T-helper 2 cell treated with Interferon-gamma antibody and Interleukin-4, amounts not matched to agents 5 μg/mL and 100 μg/mL, for 36 hours (primary cell): ENCODE results near the gene UGT1A7.
"Not testable (repeated sequence)": the region's sequence is repeated elsewhere in the genome, so short reads cannot be mapped to it uniquely, and the experiment has no call there.

Experiments
- DNase-seq: peaks from one replicate; pipeline ENCODE4 v3.0.0; 2021; ENCODE audit warnings: low spot score
- H3K27ac Mint-ChIP-seq: one replicate; pipeline ENCODE4 v1.8.0; 2021; ENCODE audit warnings: mild to moderate bottlenecking, mixed read lengths
- H3K27me3 Mint-ChIP-seq: one replicate; pipeline ENCODE4 v1.8.0; 2021; ENCODE audit warnings: low read depth, mixed read lengths
- H3K36me3 Mint-ChIP-seq: one replicate; pipeline ENCODE4 v1.8.0; 2021; ENCODE audit warnings: low read depth, mixed read lengths
- H3K4me1 Mint-ChIP-seq: one replicate; pipeline ENCODE4 v1.8.0; 2021; ENCODE audit warnings: low read depth, mixed read lengths
- H3K4me3 Mint-ChIP-seq: one replicate; pipeline ENCODE4 v1.8.0; 2022; ENCODE audit warnings: mild to moderate bottlenecking, moderate library complexity, mixed read lengths
- H3K9me3 Mint-ChIP-seq: one replicate; pipeline ENCODE4 v1.8.0; 2021; ENCODE audit warnings: mixed read lengths

The UGT1A7 gene

DNA sequence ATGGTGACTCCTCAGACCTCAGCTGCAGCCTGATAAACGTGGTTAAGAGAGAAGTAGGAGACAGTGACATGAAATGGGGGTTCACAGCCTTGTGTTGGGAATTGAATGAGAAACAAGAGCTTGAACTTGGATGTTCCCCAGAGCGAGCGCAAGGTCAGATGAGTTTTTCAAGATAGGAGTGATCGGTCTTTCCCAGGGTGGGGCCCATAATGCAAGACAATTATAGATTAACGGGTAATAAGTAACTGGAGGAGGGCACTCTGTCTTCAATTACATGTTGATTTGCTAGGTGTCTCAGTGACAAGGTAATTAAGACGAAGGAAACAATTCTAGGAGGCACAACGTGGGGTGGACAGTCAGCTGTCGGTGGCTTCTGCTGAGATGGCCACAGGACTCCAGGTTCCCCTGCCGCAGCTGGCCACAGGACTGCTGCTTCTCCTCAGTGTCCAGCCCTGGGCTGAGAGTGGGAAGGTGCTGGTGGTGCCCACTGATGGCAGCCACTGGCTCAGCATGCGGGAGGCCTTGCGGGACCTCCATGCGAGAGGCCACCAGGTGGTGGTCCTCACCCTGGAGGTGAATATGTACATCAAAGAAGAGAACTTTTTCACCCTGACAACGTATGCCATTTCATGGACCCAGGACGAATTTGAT is 31.0 kb downstream of the UGT1A7 start, which contains the start of gene UGT1A5:
UGT1A5 (plus strand) TSS at position 297 of the 651 bp plus-strand sequence; CDS start at position 382, 85 bp downstream.
- H3K4me1 Mint-ChIP-seq: peaks cover 10% of the 10 kb centered on the region
- no peak within 1 kb of the TSS for H3K4me3 Mint-ChIP-seq
- no peak for DNase-seq
- H3K27me3 Mint-ChIP-seq: peaks cover 21% of the 10 kb centered on the region
- no peak within 1 kb of the TSS for H3K27ac Mint-ChIP-seq
- H3K36me3 Mint-ChIP-seq: no peaks in the 10 kb centered on the region
- no peaks in the 10 kb centered on the region for H3K9me3 Mint-ChIP-seq

DNA sequence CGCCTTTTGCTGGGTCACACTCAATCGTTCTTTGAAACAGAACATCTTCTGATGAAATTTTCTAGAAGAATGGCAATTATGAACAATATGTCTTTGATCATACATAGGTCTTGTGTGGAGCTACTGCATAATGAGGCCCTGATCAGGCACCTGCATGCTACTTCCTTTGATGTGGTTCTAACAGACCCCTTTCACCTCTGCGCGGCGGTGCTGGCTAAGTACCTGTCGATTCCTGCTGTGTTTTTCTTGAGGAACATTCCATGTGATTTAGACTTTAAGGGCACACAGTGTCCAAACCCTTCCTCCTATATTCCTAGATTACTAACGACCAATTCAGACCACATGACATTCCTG is 31.5 kb downstream of the UGT1A7 start:
- H3K9me3 Mint-ChIP-seq: no peaks in the 10 kb centered on the region
- peaks cover 10% of the 10 kb centered on the region for H3K4me1 Mint-ChIP-seq
- H3K27ac Mint-ChIP-seq: no peak overlapping the region
- no peak overlapping the region for H3K4me3 Mint-ChIP-seq
- H3K27me3 Mint-ChIP-seq: peaks cover 21% of the 10 kb centered on the region
- no peak for DNase-seq
- H3K36me3 Mint-ChIP-seq: no peaks in the 10 kb centered on the region

- H3K9me3 Mint-ChIP-seq: no peaks in the 10 kb centered on the region
Measured at GRCh38 chr2:233714121-233714520, 32.4 kb downstream of the UGT1A7 start.

DNA sequence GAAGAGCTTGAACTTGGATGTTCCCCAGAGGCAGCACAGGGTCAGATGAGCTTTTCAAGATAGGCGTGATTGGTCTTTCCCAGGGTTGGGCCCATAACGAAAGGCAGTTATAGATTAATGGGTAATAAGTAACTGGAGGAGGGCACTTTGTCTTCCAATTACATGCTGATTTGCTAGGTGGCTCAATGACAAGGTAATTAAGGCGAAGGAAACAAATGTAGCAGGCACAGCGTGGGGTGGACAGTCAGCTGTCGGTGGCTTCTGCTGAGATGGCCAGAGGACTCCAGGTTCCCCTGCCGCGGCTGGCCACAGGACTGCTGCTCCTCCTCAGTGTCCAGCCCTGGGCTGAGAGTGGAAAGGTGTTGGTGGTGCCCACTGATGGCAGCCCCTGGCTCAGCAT is 36.9 kb downstream of the UGT1A7 start, which contains the start of gene UGT1A4:
UGT1A4 (plus strand) TSS at position 185 of the 400 bp plus-strand sequence; CDS start at position 270, 85 bp downstream.
- H3K27ac Mint-ChIP-seq: no peak within 1 kb of the TSS
- H3K9me3 Mint-ChIP-seq: no peaks in the 10 kb centered on the region

More at GRCh38 chr2:233714121-233714520, 32.4 kb downstream of the UGT1A7 start:
- Mint-ChIP-seq H3K27me3 (peaks cover 19% of the 10 kb centered on the region), H3K4me3 (no peak overlapping the region), H3K27ac (no peak overlapping the region), H3K36me3 (no peaks in the 10 kb centered on the region), H3K4me1 (peaks cover 10% of the 10 kb centered on the region)
- DNase-seq: no peak

GRCh38 chr2:233728723-233729301 is 47.1 kb downstream of the UGT1A7 start, which contains the start of gene UGT1A3:
TSS of gene UGT1A3 (plus strand) at chr2:233729042. CDS start at chr2:233729127, 85 bp downstream.
- no peaks in the 10 kb centered on the region for H3K9me3 Mint-ChIP-seq
- H3K27me3 Mint-ChIP-seq: no peaks in the 10 kb centered on the region
- H3K36me3 Mint-ChIP-seq: no peaks in the 10 kb centered on the region
- H3K27ac Mint-ChIP-seq: no peak within 1 kb of the TSS
- H3K4me1 Mint-ChIP-seq: no peaks in the 10 kb centered on the region
- no peak for DNase-seq
- no peak within 1 kb of the TSS for H3K4me3 Mint-ChIP-seq

More for the DNA sequence above, 36.9 kb downstream of the UGT1A7 start, which contains the start of gene UGT1A4:
- Mint-ChIP-seq H3K4me1 (peaks cover 10% of the 10 kb centered on the region), H3K36me3 (no peaks in the 10 kb centered on the region), H3K4me3 (no peak within 1 kb of the TSS), H3K27me3 (peaks cover 13% of the 10 kb centered on the region)
- no peak for DNase-seq

DNA sequence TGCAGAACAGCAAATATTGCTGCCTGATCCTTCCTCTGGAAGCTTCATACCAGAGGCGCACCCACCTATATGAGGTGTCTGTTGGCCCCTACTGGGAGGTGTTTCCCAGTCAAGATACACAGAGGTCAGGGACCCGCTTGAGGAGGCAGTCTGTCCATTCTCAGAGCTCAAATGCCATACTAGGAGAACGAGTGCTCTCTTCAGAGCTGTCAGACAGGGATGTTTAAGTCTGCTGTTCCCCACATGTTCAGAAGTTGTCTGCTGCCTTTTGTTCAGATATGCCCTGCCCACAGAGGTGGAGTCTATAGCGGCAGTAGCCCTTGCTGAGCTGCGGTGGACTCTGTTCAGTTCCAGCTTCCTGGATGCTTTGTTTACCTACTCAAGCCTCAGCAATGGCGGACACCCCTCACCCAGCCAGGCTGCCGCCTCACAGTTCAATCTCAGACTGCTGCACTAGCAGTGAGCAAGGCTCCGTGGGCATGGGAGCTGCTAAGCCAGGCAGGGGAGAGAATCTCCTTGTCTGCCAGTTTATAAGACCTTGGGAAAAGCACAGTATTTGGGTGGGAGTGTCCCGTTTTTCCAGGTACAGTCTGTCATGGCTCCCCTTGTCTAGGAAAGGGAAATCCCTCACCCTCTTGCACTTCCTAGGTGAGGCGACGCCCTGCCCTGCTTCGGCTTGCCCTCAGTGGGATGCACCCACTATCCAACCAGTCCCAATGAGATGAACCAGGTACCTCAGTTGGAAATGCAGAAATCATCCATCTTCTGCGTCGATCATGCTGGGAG is 55.4 kb downstream of the UGT1A7 start:
- H3K4me1 Mint-ChIP-seq, H3K4me3 Mint-ChIP-seq: not testable (repeated sequence)

GRCh38 chr2:233740870-233741269 is 59.2 kb downstream of the UGT1A7 start:
- no peak overlapping the region for H3K4me3 Mint-ChIP-seq
- no peak for DNase-seq
- no peaks in the 10 kb centered on the region for H3K4me1 Mint-ChIP-seq
- H3K36me3 Mint-ChIP-seq: no peaks in the 10 kb centered on the region
- no peaks in the 10 kb centered on the region for H3K27me3 Mint-ChIP-seq
- no peaks in the 10 kb centered on the region for H3K9me3 Mint-ChIP-seq
- no peak overlapping the region for H3K27ac Mint-ChIP-seq

More for the DNA sequence above, 55.4 kb downstream of the UGT1A7 start:
- DNase-seq, H3K36me3 Mint-ChIP-seq, H3K27me3 Mint-ChIP-seq, H3K9me3 Mint-ChIP-seq, H3K27ac Mint-ChIP-seq: not testable (repeated sequence)

- no peaks in the 10 kb centered on the region for H3K36me3 Mint-ChIP-seq
- DNase-seq: no peak
- no peaks in the 10 kb centered on the region for H3K27me3 Mint-ChIP-seq
Measured at GRCh38 chr2:233743464-233744259, 62.0 kb downstream of the UGT1A7 start.

GRCh38 chr2:233745073-233745755 is 63.5 kb downstream of the UGT1A7 start:
- no peak overlapping the region for H3K4me3 Mint-ChIP-seq
- no peak for DNase-seq
- no peaks in the 10 kb centered on the region for H3K36me3 Mint-ChIP-seq
- H3K4me1 Mint-ChIP-seq: no peaks in the 10 kb centered on the region
- H3K9me3 Mint-ChIP-seq: peaks cover 8% of the 10 kb centered on the region
- no peaks in the 10 kb centered on the region for H3K27me3 Mint-ChIP-seq
- H3K27ac Mint-ChIP-seq: no peak overlapping the region

More at GRCh38 chr2:233743464-233744259, 62.0 kb downstream of the UGT1A7 start:
- Mint-ChIP-seq H3K9me3 (no peaks in the 10 kb centered on the region), H3K27ac (no peak overlapping the region), H3K4me1 (no peaks in the 10 kb centered on the region), H3K4me3 (no peak overlapping the region)

DNA sequence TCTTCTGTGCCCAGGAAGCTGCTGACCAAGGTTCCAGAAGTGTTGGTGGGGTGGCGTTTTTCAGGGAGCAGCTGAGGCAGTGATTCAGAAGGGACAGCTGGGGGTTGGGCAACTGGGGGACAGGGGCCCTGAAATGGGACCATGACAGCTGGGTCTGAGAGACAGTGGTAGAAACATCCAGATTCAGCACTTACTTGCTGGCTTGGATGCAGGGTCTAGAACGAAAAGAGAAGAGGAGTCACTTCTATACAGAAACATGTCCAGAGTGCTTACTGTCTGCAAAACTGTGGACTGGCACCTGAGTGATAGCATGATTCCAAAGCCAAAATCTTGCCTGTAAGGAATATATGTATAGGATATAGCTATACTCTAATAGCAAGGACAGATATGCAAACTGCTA is 64.1 kb downstream of the UGT1A7 start:
- not testable (repeated sequence) for H3K4me3 Mint-ChIP-seq, H3K27ac Mint-ChIP-seq, H3K36me3 Mint-ChIP-seq, H3K9me3 Mint-ChIP-seq, DNase-seq, H3K4me1 Mint-ChIP-seq, H3K27me3 Mint-ChIP-seq

DNA sequence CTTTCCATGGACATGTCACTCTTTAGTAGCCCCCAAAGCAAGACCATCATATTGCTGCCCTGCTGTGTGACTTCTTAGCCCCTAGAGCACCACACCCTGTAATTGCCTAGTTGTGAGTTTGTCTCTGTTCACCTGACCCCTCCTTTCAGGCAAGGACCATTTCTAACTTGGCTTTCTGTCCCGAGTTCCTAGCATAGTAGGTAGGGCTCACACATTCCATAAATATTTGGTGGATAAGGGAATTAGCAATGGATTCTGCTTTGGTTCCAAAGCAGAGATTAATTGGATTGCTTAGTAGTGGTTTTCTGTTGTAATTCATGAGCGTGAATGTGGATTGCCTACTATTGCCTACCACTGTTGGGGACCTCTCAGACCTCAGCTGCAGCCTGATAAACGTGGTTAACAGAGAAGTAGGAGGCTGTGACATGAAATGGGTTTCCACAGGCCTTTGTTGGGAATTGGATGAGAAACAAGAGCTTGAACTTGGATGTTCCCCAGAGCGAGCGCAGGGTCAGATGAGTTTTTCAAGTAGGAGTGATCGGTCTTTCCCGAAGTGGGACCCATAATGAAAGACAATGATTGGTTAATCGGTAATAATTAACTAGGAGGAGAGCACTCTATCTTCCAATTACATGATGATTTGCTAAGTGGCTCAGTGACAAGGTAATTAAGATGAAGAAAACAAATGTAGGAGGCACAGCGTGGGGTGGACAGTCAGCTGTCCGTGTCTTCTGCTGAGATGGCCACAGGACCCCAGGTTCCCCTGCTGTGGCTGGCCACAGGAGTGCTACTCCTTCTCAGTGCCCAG is 65.0 kb downstream of the UGT1A7 start:
- H3K4me1 Mint-ChIP-seq: no peaks in the 10 kb centered on the region
- peaks cover 16% of the 10 kb centered on the region for H3K9me3 Mint-ChIP-seq
- no peak overlapping the region for H3K27ac Mint-ChIP-seq
- H3K4me3 Mint-ChIP-seq: no peak overlapping the region
- H3K36me3 Mint-ChIP-seq: no peaks in the 10 kb centered on the region
- DNase-seq: no peak
- no peaks in the 10 kb centered on the region for H3K27me3 Mint-ChIP-seq

DNA sequence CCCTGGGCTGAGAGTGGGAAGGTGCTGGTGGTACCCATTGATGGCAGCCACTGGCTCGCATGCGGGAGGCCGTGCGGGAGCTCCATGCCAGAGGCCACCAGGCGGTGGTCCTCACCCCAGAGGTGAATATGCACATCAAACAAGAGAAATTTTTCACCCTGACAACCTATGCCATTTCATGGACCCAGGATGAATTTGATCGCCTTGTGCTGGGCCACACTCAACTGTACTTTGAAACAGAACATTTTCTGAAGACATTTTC is 65.5 kb downstream of the UGT1A7 start:
- peaks cover 17% of the 10 kb centered on the region for H3K9me3 Mint-ChIP-seq
- no peak overlapping the region for H3K4me3 Mint-ChIP-seq
- no peak overlapping the region for H3K27ac Mint-ChIP-seq
- DNase-seq: no peak
- no peaks in the 10 kb centered on the region for H3K27me3 Mint-ChIP-seq
- no peaks in the 10 kb centered on the region for H3K4me1 Mint-ChIP-seq
- H3K36me3 Mint-ChIP-seq: no peaks in the 10 kb centered on the region

DNA sequence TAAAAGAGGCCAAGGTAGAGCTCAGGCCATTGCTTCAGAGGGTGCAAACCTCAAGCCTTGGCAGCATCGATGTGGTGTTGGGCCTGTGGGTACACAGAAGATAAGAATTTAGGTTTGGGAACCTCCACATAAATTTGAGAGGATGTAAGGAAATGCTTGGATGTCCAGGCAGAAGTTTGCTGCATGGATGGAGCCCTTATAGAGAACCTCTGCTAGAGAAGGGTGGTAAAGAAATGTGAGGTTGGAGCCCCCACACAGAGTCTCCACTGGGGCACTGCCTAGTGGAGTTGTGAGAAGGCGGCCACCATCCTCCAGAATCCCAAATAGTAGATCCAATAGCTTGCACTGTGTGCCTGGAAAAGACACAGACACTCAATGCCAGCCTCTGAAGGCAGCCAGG is 69.0 kb downstream of the UGT1A7 start:
- not testable (repeated sequence) for DNase-seq, H3K4me1 Mint-ChIP-seq, H3K36me3 Mint-ChIP-seq, H3K27me3 Mint-ChIP-seq, H3K4me3 Mint-ChIP-seq, H3K27ac Mint-ChIP-seq
- H3K9me3 Mint-ChIP-seq: peaks cover 17% of the 10 kb centered on the region
